Fibroblast of lung (primary cell): Measurements from ENCODE around the gene FBLIM1. TPM values are rescaled to one million over a fixed set of nuclear protein-coding genes. Genes with fewer than 3 reads are reported as not detected.

Experiments
- DNase-seq, 2 donors: peaks; one replicate each; pipeline versions ENCODE4 v3.0.0 to v3.0.0-alpha.2; 2010; ENCODE audit warnings: low read depth in 2 of 2
- H2AFZ ChIP-seq: 2 replicates; pipeline ENCODE4 v1.5.1; 2012; ENCODE audit warnings: low read length, control low read depth, inconsistent platforms
- H3K27ac ChIP-seq: 2 replicates; pipeline ENCODE4 v1.5.1; 2011; ENCODE audit warnings: low read length, control low read depth; ENCODE audit not compliant: insufficient read depth
- H3K27me3 ChIP-seq: 2 replicates; pipeline ENCODE4 v1.5.1; 2011; ENCODE audit warnings: mild to moderate bottlenecking, low read length; ENCODE audit not compliant: control insufficient read depth, insufficient read depth
- H3K36me3 ChIP-seq: 2 replicates; pipeline ENCODE4 v1.5.1; 2011; ENCODE audit warnings: low read length; ENCODE audit not compliant: control insufficient read depth, insufficient read depth
- H3K4me1 ChIP-seq: 2 replicates; pipeline ENCODE4 v1.5.1; 2011; ENCODE audit warnings: low read length; ENCODE audit not compliant: control insufficient read depth, insufficient read depth; ENCODE audit errors: extremely low read depth
- H3K4me2 ChIP-seq: 2 replicates; pipeline ENCODE4 v1.5.1; 2011; ENCODE audit warnings: low read length, control low read depth; ENCODE audit not compliant: insufficient read depth; ENCODE audit errors: extremely low read depth
- H3K4me3 ChIP-seq, 4 experiments: fragments of 200-600 bp in 1 of 4; sonication (generic) in 1 of 4; replicated peaks in 1 of 4; 2 replicates each; pipeline ENCODE4 v1.5.1; 2011 to 2016; ENCODE audit warnings: low read length in 4 of 4, low read depth in 3 of 4, mild to moderate bottlenecking in 3 of 4, control low read depth in 2 of 4, inconsistent platforms in 1 of 4, mixed read lengths in 1 of 4; ENCODE audit not compliant: insufficient read depth in 1 of 4; ENCODE audit errors: control extremely low read depth in 1 of 4
- H3K79me2 ChIP-seq: 2 replicates; pipeline ENCODE4 v1.5.1; 2012; ENCODE audit warnings: mild to moderate bottlenecking, low read length, inconsistent platforms; ENCODE audit not compliant: control insufficient read depth, insufficient read depth
- H3K9ac ChIP-seq: 2 replicates; pipeline ENCODE4 v1.5.1; 2011; ENCODE audit warnings: mild to moderate bottlenecking, low read length, control low read depth; ENCODE audit not compliant: insufficient read depth
- H3K9me3 ChIP-seq: 2 replicates; pipeline ENCODE4 v1.5.1; 2012; ENCODE audit warnings: low read depth, low read length; ENCODE audit not compliant: control insufficient read depth, insufficient read depth
- H4K20me1 ChIP-seq: 2 replicates; pipeline ENCODE4 v1.5.1; 2011; ENCODE audit warnings: low read length; ENCODE audit not compliant: control insufficient read depth, insufficient read depth; ENCODE audit errors: extremely low read depth
- CTCF ChIP-seq, 2 donors: IDR thresholded peaks in 1 of 2; conservative IDR thresholded peaks in 1 of 2; 1 replicate in 1 of 2; 2 replicates in 1 of 2; pipeline ENCODE4 v1.5.1; 2011 to 2012; ENCODE audit warnings: low read length in 2 of 2, control low read depth in 1 of 2, inconsistent platforms in 1 of 2, low read depth in 1 of 2, mild to moderate bottlenecking in 1 of 2
- EZH2 ChIP-seq: IDR thresholded peaks from 2 replicates; pipeline ENCODE4 v1.5.1; 2012; ENCODE audit warnings: low read length, control low read depth, mild to moderate bottlenecking; ENCODE audit errors: missing control alignments
- polyA plus RNA-seq, 2 donors: library from polyadenylated mRNA; depleted of rRNA in 1 of 2; stranded (reverse) in 1 of 2; unstranded in 1 of 2; fragments of >200 nt; gene quantifications; 2 replicates each; pipeline ENCODE4 v1.2.1, GENCODE V29; 2011 to 2012; ENCODE audit warnings: missing spikeins in 1 of 2
- total RNA-seq: library from RNA; depleted of rRNA; stranded (reverse); fragments of >200 nt; gene quantifications from 2 replicates; pipeline ENCODE4 v1.2.1, GENCODE V29; 2014

The FBLIM1 gene
- total and polyA plus RNA-seq, 2 donors (not counting 1 experiment from before 2014, with no cell fraction given) = 17.3 to 86.2 TPM

GRCh38 chr1:15755021-15755645 is 3.5 kb upstream of the FBLIM1 start:
- Histone ChIP-seq H3K4me3 (no peak overlapping the region), H3K27ac (no peak overlapping the region)
- TF ChIP-seq CTCF (conservative IDR thresholded peaks at IDR 0.05 in 1 of 2, IDR thresholded peaks at IDR 0.05 in 1 of 2; ENCODE audit: low read depth in 1 of 2, low read length in 2 of 2) (no peak), EZH2 (no peak)

GRCh38 chr1:15755646-15756040 is 3.0 kb upstream of the FBLIM1 start:
- Histone ChIP-seq H3K27ac (no peak overlapping the region), H3K36me3 (no peaks in the 10 kb centered on the region), H3K27me3 (no peaks in the 10 kb centered on the region)

More at GRCh38 chr1:15755021-15755645, 3.5 kb upstream of the FBLIM1 start:
- Histone ChIP-seq H3K4me1 (peaks cover 9% of the 10 kb centered on the region), H4K20me1 (no peaks in the 10 kb centered on the region), H3K27me3 (no peaks in the 10 kb centered on the region), H3K79me2 (no peaks in the 10 kb centered on the region), H2AFZ (no peak overlapping the region), H3K4me2 (no peak overlapping the region), H3K9me3 (no peaks in the 10 kb centered on the region), H3K9ac (no peak overlapping the region), H3K36me3 (no peaks in the 10 kb centered on the region)
- DNase-seq = no peak

More at GRCh38 chr1:15755646-15756040, 3.0 kb upstream of the FBLIM1 start:
- Histone ChIP-seq H3K4me2 (no peak overlapping the region), H3K9ac (no peak overlapping the region), H3K4me1 (peaks cover 9% of the 10 kb centered on the region), H3K4me3 (no peak overlapping the region), H4K20me1 (no peaks in the 10 kb centered on the region), H3K79me2 (no peaks in the 10 kb centered on the region), H2AFZ (no peak overlapping the region), H3K9me3 (no peaks in the 10 kb centered on the region)
- TF ChIP-seq CTCF (conservative IDR thresholded peaks at IDR 0.05 in 1 of 2, IDR thresholded peaks at IDR 0.05 in 1 of 2; ENCODE audit: low read depth in 1 of 2, low read length in 2 of 2) (no peak), EZH2 (no peak)
- no peak for DNase-seq
